Pancreas (tissue), 10 donors: Measurements from ENCODE around the gene RAET1L. TPM values are rescaled to one million over a fixed set of nuclear protein-coding genes. Genes with fewer than 3 reads are reported as not detected.
"Not testable (repeated sequence)": the region's sequence is repeated elsewhere in the genome, so short reads cannot be mapped to it uniquely, and the experiment has no call there.

Experiments
- ATAC-seq, 4 donors: fragments of 200-7000 bp; cut with Tn5 transposase; one replicate each; pipeline versions ENCODE4 v1.8.0 to v1.9.1; 2020; ENCODE audit warnings: mild to moderate bottlenecking in 4 of 4, moderate library complexity in 4 of 4
- DNase-seq, 6 donors: peaks; one replicate each; pipeline ENCODE4 v3.0.0-alpha.2; 2020
- FAIRE-seq: peaks from 2 replicates; lab custom pipeline; 2012; peaks lifted over from hg19 to GRCh38; lab: Jason Lieb, UNC
- H3K27ac ChIP-seq, 4 donors: fragments of 200-600 bp; sonication (generic); 1 replicate in 3 of 4; 2 replicates in 1 of 4; pipeline versions ENCODE4 v1.5.0 to v1.8.0; 2020
- H3K27me3 ChIP-seq, 4 donors: fragments of 200-600 bp; one replicate each; pipeline ENCODE4 v1.8.0; 2021
- H3K36me3 ChIP-seq, 3 donors: fragments of 200-600 bp; sonication (generic) in 1 of 3; one replicate each; pipeline versions ENCODE4 v1.5.0 to v1.8.0; 2020 to 2021
- H3K4me1 ChIP-seq, 3 donors: fragments of 200-600 bp; one replicate each; pipeline ENCODE4 v1.8.0; 2021
- H3K4me3 ChIP-seq, 4 donors: fragments of 200-600 bp; sonication (generic) in 2 of 4; one replicate each; pipeline versions ENCODE4 v1.5.0 to v1.8.0; 2020 to 2021
- H3K9me3 ChIP-seq, 4 donors: fragments of 200-600 bp; one replicate each; pipeline ENCODE4 v1.8.0; 2021
- WGBS, 2 donors: extraction: QIAGEN DNeasy Blood & Tissue Kit; methylation state at CpG; one replicate each; pipeline ENCODE4 v1.1.7; 2013; 5-methylcytosine and 5-hydroxymethylcytosine counted together
- intact Hi-C, 3 donors: fragments of 100-400 bp; cut with DNase I; formaldehyde crosslinking; loops; one replicate each; pipeline versions ENCODE4 v1.11.1 to v1.14.2; 2022
- polyA plus RNA-seq, 2 donors: library from polyadenylated mRNA; stranded (reverse); fragments of 200-250 nt; gene quantifications; one replicate each; pipeline ENCODE4 v1.2.3, GENCODE V29; 2013
- total RNA-seq, 6 donors: library from RNA; stranded (reverse); fragmentation: NEBNext Ultra II Directional in 4 of 6; extraction: Animal tissue kit (Norgen Biotek cat#: 25700) in 4 of 6; gene quantifications; one replicate each; pipeline versions ENCODE4 v1.2.1 to v1.2.4, GENCODE V29; 2021 to 2023
- TF ChIP-seq, protein P1 (sequence below), 4 donors: fragments of 200-600 bp; sonication (generic) in 3 of 4; IDR thresholded peaks; one replicate each; pipeline versions ENCODE4 v1.5.0 to v1.8.0; 2021; ENCODE audit warnings: antibody characterized with exemption in 4 of 4
- donor health status: healthy with polysubstance abuse.
- donor health status: DM: no; HTN: no; CAD: no; lungs with moderate emphysema.
- donor health status: DM: no; HTN: no; CAD: no.
- donor health status: control.
- donor health status: control.
- donor health status: Bipolar disorder and iron deficiency.
- donor health status: DM: yes; HTN: yes; CAD: no.
- donor health status: DM: no; HTN: no; CAD: no.
- donor health status: DM: no; HTN: no; CAD: no.
- donor health status: DM: yes; HTN: yes; CAD: no.

The RAET1L gene
- total and polyA plus RNA-seq, 8 donors, result 0.46 to 0.53 TPM; not detected in 6

- FAIRE-seq (peak; percentile 5), DNase-seq (peak in 4 of 6 donors; percentile 53 to 73 (median 57)), ATAC-seq (peak; percentile 68 to 97 (median 94))
- Histone ChIP-seq H3K36me3 (no peaks in the 10 kb centered on the region), H3K27me3 (peaks cover 0 to 13% (median 3%) of the 10 kb centered on the region in 4 donors), H3K27ac (no peak overlapping the region), H3K4me3 (no peak overlapping the region), H3K4me1 (no peaks in the 10 kb centered on the region), H3K9me3 (no peaks in the 10 kb centered on the region)
- TF ChIP-seq, protein P1, sequence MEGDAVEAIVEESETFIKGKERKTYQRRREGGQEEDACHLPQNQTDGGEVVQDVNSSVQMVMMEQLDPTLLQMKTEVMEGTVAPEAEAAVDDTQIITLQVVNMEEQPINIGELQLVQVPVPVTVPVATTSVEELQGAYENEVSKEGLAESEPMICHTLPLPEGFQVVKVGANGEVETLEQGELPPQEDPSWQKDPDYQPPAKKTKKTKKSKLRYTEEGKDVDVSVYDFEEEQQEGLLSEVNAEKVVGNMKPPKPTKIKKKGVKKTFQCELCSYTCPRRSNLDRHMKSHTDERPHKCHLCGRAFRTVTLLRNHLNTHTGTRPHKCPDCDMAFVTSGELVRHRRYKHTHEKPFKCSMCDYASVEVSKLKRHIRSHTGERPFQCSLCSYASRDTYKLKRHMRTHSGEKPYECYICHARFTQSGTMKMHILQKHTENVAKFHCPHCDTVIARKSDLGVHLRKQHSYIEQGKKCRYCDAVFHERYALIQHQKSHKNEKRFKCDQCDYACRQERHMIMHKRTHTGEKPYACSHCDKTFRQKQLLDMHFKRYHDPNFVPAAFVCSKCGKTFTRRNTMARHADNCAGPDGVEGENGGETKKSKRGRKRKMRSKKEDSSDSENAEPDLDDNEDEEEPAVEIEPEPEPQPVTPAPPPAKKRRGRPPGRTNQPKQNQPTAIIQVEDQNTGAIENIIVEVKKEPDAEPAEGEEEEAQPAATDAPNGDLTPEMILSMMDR (IDR thresholded peaks at IDR 0.05), result peak; percentile 18 to 60 (median 54)
- intact Hi-C loops, result loop anchor here in 1 of 3 donors (2.0 kb wide), 1 partner anchor 84 kb away; no protein-coding TSS in a partner anchor
- WGBS, 2 donors, result 18% methylated on average over 6 of the region's 6 CpGs
Observed at GRCh38 chr6:150016324-150017185, 8.8 kb downstream of the RAET1L start.

DNA sequence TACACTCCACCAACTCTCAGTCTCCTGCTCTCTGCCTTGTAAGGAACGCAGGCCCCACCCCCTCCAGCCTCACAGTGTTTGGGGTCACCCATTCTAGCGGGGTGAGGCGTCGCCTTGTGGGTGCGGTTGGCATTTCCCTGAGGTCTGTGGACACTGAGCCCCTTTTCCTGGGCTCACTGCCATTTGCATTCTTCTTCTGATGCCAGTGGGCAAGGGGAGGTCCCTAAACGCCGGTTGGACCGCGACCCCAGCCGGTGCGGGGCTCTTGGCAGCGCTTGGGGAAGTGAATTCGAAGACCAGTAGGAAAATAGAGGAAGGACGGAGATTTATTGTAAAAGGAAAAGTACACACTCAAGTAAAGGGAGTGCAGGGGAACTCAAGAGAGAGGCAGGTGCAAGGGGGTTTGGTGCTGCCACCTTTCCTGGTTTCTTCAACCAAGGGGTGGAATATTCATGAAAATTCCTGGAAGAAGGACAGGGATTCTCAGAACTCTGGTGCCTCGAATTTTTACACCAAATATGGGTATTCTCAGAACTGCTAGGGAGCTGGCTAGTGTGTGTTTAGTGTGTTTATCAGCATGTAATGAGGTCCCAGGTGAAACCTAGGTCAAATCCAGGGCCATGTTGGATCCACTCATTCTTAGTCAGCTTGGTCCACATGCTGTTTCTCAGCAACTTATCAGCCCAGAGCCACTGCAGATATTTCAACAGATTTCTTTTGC, 9.9 kb downstream of the RAET1L start:
- DNase-seq, FAIRE-seq, H3K4me1 ChIP-seq, H3K36me3 ChIP-seq, H3K9me3 ChIP-seq, H3K27ac ChIP-seq, H3K4me3 ChIP-seq: not testable (repeated sequence)
- peak in 2 of 4 donors; percentile 24 to 41 for ATAC-seq
- peaks cover 0 to 13% (median 3%) of the 10 kb centered on the region in 4 donors for H3K27me3 ChIP-seq
- intact Hi-C loops, result loop anchor here in 1 of 3 donors (2.0 kb wide), 1 partner anchor 83 kb away; no protein-coding TSS in a partner anchor
- WGBS, 2 donors, result 4 to 6% methylated on average over 15 of the region's 15 CpGs

GRCh38 chr6:150014623-150015280, 10.6 kb downstream of the RAET1L start:
- H3K4me1 ChIP-seq, intact Hi-C loops, H3K9me3 ChIP-seq, DNase-seq, ATAC-seq, H3K36me3 ChIP-seq, H3K27ac ChIP-seq, FAIRE-seq, H3K4me3 ChIP-seq: not testable (repeated sequence)
- peaks cover 0 to 13% (median 3%) of the 10 kb centered on the region in 4 donors for H3K27me3 ChIP-seq
- WGBS, 2 donors, result 4 to 8% methylated on average over 9 to 45 of the region's 50 CpGs

- ATAC-seq, DNase-seq, H3K9me3 ChIP-seq, intact Hi-C loops, H3K36me3 ChIP-seq, H3K4me1 ChIP-seq, H3K27ac ChIP-seq, H3K4me3 ChIP-seq, FAIRE-seq: not testable (repeated sequence)
- 9% methylated on average over 10 to 12 of the region's 24 CpGs for WGBS, 2 donors
- peaks cover 0 to 13% (median 3%) of the 10 kb centered on the region in 4 donors for H3K27me3 ChIP-seq
Observed at GRCh38 chr6:150013785-150014622, 11.3 kb downstream of the RAET1L start.

DNA sequence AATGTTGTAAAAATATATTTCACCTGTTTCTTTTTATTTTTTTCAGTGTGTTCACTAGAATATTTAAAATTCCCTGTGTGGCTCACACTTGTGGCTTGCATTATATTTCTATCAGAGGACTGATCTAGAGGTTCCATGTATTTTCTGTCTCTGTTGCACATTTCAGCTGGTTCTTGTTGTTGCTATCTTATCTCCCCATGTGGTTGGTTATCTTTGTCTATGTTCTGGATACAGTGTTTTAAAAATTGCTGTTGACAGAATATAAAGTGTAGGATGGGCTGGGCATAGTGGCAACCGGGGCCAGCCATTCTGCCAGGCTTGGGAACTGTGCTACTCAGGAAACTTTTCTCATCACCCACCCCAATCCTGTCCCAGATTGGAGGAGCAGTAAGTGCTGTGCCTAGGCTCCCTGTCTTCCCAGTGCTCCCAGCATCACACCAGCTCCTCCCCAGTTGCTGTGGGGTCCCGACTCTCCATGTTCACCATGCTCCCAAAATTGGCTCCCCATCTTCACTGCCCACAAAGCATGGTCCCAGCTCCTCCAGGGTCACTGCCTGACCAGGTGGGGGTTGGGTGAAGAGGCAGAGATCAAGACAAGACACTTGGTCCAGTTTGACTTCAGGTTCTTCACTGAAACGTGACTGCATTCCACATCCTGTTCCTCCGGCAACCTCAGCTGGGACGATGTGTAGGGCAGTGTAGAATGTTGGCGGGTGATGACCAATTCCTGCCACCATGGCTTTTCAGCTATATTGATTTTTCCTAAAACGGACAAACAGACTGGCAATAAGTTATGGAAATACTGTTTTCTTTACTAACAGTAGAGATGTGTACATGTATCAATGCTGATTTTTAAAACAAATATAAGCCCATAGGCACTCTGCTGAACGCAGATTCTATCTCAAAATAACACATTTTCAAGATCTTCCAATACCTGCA, 12.2 kb downstream of the RAET1L start:
- H3K36me3 ChIP-seq, H3K27ac ChIP-seq, FAIRE-seq, ATAC-seq, intact Hi-C loops, H3K9me3 ChIP-seq, H3K4me3 ChIP-seq, H3K4me1 ChIP-seq, DNase-seq: not testable (repeated sequence)
- WGBS, 2 donors, result 20 to 31% methylated on average over 8 of the region's 8 CpGs
- H3K27me3 ChIP-seq, result peaks cover 0 to 13% (median 3%) of the 10 kb centered on the region in 4 donors
